Activated T-cell treated with anti-CD3 and anti-CD28 coated beads, Interleukin-2, amount 50 U/mL, for 48 hours (primary cell): ENCODE data around the gene DNTT.
A peak's percentile ranks its signal among the peaks of the same experiment; 100 is the strongest.
"Not testable (repeated sequence)": the region's sequence is repeated elsewhere in the genome, so short reads cannot be mapped to it uniquely, and the experiment has no call there.

Source experiments
- DNase-seq, 2 experiments: peaks; one replicate each; pipeline ENCODE4 v3.0.0-alpha.2; 2020

The DNTT gene

DNA sequence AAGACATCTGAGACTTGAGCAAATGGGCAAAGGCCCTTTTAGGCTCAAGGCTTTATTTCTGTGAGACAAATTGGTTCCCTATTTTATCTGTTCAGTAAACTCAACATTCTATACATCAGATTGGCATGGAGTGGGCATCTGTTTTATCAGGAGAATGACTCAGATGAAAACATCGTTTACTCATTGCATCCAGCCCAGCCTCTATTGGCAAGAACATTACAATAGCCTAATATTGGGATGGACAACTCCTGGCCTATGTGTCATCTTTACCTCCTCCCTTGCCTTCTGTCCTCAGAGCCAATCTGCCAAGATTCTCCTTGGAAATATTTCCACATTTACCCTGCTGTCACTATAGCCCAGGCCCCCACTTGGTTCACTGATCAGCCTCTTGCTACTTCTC lies 27.4 kb upstream of the DNTT start:
- DNase-seq, result no peak

DNA sequence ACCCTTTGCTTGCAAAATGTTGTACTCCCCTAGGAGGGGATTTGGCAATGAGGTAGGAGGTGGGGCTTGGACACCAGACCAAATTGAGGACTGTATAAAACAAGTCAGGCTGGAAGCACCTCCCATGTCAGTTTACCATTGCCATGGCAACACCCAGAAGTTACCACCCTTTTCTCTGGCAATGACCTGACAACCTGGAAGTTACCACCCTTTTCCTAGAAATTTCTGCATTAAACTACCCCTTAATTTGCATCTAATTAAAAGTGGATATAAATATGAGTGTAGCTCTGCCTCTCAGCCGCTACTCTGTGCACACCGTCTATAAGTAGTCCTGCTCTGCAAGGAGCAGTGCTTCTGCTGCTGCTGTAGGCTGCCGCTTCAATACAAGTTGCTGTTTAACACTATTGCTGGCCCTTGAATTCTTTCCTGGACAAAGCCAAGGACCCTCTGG lies 25.0 kb upstream of the DNTT start:
- DNase-seq, result no peak

DNA sequence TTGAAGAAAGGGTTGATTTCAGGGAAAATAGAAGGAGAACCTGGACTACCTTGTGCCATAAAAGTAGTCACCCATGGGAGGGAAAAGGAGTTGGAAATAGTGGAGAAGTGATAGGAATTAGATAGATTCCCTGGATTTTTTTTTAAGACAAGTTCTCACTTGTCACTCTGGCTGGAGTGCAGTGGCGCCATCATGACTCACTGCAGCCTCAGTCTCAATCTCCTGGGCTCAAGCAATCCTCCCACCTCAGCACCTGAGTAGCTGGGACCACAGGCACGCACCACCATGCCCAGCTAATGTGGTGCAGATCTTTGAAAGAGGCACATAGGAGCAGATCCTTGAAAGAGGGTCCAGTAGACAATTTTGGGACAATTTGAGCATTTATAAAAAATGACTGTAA lies 23.4 kb upstream of the DNTT start:
- DNase-seq, result no peak

DNA sequence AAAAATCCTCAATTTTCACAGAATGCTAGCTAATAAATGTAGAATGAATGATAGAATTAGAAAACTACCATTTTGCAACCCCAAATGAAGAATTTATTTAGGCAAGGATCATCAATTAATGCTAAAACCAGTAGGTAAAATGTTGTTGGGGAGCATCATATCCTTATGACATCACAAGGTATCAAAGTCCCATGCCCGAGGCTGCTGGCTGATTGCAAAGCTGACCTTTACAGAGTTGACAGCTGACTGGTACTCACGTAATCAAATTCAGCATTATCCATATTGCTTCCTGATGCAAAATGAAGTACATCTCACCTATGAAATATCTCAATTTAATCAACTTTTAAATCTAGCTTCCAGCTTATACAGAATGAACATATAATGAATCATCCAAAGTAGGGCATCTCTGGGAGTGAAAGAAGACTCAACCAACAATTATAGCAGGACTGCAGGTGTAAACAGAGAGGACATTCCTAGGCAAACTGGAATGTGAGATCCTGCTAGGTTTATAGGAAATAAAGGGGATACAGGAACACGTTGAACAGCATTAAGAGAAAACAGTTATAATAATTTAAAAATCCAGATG lies 22.7 kb upstream of the DNTT start:
- DNase-seq, result no peak

DNA sequence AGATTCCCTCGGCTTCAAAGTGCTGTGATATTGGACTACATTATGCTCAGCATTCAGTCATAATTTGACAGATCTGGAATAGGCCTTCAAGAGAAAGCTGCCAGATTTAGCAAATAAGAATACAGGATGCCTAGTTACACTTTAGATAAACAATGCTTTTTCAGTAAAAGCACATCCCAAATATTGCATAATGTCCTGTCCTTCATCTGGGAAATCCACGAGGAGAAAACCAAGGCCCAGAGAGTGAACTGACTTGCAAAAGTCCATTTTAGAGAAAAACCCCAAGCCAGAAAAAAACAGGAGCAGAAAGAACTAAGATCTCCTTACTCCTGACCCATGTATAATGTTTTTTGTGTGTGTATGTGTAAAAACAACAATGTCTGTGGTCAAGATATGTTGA lies 20.9 kb upstream of the DNTT start:
- DNase-seq, result no peak

DNA sequence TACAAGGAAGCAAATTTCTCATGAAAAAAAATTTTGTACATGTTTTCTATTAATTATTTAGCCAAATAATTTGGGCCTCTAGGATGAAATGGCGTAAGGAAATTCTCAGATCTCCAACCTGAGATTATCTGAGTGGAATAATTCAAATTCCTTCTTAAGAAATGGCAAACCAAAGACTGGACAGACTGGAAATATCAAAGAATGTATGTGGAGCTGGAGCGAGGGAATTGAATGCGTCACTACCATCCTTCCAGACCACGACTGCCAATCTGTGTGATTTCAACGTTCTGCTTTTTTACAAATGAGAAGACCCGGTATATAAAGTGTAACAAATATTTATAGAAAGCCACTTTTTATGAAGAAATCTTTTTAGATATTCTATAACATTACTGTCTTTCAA lies 20.5 kb upstream of the DNTT start:
- DNase-seq, result no peak

DNA sequence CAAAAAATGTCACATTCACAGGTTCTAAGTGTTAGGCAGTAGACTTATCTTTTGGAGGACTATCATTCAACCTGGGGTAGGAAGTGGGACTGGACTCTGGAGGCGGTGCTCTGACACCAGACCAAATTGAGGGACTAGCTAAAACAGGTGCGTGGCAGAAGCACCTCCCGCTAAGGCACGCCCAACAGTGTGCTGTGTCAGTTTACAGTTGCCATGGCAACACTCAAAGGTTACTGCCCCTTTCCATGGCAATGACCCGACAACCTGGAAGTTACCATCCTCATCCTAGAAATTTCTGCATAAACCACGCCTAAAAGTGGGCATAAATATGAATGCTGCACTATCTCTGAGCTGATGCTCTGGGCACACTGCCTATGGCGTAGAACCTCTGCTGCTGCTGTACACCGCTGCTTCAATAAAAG lies 18.9 kb upstream of the DNTT start:
- no peak for DNase-seq

DNA sequence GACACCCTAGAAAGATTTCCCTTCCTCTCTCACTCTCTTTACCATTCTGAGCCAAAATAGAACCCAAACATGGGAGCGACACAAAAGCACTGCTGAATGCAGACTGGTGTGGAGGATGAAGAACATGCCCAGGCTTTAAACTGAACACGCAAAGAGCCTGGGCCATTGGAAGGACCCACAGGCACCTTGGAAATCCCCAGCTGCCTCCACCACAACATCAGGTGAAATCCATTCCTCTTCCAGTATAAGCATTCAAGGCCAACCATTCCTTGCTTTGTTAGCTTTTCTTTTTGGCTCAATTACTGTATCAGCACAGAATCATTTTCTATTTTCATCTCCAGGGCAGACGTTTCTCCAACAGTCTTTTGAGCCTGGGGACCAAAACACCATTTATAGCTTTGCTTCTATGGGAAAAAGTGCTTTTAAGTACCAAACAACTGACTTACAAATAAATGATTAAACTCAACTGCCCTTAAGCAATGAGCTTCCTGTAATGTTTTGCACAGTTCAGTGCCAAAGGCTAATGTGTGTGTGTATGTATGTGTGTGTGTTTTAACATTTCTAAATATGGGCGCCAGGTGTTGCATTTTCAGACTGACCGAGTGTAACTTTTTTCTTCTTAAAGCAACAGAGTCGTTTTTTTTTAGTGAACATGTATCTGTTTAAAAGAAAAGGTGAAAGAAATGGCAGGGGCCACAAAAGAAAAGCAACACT lies 16.7 kb upstream of the DNTT start:
- DNase-seq, result no peak

DNA sequence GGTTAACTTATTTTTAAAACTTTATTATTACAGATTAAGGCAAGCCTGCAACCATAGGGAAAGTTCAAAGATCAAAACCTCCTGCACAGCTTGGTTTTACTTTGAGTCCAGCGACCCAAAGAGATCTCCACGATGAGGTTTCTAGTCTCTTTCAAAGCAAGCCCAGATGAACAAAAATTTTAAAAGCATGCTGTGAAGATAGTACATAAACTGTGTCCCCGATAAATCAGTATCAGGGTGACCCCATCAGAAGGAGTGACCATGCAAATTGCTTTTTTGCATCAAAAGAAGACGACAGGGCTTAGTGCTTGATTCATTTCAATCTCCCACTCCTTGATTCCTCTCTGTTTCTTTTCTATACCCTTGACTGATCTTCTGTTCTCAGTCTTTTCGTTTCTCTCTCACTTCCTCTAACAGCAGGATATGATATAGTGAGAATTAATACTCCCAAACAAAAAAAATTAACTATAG lies 16.0 kb upstream of the DNTT start:
- DNase-seq, result no peak

DNA sequence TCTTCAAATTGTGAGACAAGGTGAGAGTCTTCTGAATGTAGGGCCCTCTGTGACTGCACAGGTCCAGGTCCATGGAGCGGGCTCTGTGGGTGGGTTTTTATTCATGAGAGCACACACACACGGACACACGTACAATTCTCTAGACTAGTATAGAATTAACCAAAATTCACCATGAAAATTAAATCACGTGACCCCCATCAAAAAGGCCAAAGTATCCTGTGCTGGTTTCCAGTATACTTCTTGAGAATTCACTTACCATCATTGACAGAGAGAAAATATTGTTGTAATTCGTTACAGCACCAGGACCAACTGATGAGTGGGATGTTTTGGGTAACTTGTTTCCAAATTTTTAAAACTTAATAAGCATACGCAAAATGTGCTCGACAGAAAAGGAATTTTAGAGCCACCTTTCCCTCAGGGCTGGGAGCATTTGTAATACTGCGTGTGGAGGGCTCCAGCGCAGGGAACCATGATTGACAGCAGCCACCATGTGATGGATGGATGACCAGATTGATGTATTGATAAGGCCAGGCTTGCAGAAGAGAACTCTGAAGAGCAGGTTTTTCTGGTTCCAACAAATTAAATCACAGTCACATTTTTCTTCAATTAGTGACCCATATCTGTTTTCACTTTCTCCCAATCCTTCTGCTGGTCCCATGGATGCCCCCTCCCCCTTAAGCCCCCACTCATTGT lies 14.9 kb upstream of the DNTT start:
- DNase-seq, result no peak

DNA sequence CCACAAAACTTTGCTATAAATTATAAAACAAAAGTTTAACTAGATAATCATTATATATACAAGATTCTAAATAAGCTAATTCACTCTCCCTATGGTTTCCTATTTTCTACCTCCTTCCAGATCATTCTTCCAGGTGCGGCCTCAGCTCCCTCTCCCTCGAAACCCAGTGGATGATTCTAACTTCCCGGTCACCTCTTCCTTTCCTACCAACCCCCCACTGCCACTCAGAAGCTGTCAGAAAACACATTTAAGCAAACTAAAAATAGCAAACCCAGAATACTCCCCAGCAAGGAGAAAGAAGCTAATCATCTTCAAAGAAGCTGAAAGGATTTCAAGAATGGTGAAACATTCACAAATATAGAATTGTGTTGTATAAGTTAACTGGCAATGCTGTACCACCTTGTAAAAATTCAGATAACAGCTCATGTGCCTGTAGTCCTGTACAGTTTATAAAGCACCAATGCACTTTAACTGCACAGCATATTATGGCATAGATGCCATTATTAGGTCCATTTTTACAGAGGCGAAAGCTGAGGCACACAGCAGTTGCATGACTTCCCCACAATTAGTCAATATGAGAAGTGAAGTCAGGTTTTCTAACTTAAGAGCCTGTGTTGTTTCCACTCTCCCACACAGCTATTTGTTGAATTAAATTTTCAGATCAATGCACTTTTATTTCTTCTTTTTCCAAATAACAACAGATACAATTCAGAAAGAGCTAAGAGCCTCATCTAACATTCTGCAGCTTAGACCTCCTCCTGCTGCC lies 13.7 kb upstream of the DNTT start:
- DNase-seq, result no peak

DNA sequence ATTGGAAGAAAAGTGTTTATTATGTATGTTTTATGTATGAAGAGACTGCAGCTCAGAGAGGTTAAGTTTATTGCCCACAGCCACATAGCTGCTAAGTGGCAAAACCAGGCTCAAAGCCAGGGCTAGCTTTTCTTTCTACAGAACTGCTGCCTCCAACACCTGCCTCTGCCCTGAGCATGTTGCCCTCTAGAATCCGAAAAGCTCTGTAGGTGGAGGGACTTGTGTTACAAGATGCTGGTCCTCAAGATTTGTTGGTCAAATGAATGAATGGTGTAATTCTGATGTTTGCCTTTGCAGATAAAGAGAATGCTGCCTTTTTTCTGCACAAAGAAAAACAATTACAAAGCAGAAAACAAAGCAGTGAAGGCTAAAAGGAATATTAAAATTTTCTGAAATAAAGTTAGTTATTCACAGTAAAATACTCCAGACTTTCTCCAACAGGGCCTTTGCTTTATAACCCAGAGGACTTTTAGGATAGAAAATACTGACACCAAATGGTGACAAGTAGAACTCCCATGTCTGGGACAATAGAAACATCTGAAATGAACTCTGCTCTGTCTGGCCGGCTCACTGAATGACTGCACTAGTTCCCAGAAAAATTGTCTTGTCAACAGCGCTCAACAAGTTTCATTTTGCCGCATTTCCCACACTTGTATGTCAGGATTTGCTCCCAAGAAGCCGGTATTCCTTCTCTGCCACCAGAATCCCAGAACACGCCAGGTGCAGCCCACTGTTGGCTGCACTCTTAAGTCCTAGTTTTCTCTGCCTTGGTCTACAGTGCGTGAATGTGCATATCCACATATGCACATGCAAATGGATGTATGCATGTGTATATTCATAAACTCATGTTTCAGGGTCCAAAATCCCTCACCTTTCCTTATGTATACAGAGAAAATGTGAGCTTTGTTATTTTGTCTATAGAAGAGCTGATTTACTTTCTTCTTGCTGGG lies 11.0 kb upstream of the DNTT start:
- no peak for DNase-seq

DNA sequence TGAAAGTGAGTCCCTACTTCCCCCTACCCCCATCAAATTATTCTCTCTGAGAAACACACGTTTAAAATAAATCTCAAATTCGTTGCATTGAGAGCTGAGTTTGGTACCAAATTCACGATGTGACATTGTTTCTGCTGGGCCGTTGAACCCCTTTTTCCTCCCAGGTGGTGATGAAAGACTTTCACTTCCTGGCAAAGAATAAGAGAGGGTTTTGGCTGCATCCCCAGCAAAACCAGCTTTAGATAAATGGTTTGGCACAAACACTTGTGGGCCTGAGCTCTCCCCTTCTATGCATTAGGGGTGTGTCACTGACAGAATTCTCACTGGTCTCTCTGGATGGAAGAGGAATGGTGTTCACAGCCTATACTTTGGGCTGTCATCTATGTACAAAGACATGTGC lies 8.8 kb upstream of the DNTT start:
- DNase-seq, result no peak

DNA sequence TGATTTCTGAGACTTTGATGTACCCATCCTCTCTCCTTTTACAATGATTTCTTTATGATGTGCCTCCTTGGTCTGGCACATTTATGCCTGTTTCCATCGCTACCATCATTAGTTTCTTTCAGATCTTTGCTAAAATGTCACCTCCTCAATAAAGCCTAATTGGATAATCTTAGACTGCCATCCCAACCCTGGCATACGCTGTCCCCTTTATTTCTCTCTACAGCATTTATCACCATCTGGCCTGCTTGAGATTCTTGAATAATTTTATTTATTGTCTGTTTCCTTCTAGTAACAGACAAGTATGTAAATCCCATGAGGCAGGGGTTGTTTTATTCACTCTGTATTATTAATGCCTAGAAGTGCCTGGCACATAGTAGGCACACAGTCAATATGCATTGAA lies 6.7 kb upstream of the DNTT start:
- no peak for DNase-seq

DNA sequence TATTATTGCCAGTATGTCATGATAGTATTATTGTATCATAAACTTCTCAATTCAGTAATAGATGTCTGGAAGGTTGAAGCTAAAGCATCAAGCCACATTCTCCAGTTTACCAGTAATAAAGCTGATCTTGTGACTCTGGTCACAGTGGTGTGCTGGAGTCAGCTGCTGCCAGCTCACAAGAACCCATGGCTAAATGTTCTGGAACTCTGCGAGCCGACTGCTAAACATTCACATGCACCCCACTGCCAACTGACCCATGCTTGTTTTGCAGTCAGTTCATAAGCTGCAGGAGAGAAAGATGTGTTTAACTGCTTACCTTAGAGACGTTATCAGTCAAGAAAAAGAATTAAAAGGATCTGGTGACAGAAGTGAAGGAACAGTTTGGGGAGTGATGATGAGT lies 5.9 kb upstream of the DNTT start:
- DNase-seq, result no peak

DNA sequence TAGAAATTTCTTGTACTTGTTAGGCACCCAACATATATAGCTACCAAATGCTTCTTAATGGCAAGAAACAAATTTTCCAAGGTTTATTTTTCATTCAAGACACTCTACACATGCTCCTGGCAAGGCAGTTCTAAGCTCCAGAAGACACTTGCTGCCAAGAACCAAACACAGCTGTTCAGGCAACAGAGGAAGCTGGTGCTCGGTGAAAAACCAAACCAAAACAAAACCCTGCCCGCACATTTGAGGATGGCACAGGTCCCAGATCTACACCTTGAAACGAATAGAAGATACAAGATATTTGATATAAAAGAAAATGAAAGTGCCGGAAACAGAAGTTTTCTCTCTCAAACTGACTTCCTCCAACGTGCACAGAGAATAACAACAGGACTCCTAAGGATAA lies 4.9 kb upstream of the DNTT start:
- DNase-seq, result peak in 1 of 2 experiments; percentile 21

DNA sequence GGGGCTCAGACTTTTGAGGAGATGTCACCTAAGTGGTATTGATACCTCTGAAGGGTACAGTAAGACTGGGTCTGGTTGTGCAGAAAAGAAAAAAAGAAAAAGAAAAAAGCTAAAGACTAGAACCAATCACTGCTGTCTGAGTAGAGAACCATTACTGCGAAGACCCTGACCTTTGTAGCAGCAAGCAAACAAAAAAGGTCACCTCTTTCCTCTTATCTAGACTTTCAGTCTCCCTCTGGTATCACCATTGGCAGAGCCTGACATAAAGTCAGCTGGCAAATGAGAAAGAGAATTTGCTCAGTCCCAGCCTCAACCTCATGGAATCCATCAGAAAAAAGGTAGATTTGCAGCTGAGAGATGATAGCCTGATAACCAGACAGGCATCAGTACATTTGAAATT lies 2.6 kb upstream of the DNTT start:
- DNase-seq, result no peak

DNA sequence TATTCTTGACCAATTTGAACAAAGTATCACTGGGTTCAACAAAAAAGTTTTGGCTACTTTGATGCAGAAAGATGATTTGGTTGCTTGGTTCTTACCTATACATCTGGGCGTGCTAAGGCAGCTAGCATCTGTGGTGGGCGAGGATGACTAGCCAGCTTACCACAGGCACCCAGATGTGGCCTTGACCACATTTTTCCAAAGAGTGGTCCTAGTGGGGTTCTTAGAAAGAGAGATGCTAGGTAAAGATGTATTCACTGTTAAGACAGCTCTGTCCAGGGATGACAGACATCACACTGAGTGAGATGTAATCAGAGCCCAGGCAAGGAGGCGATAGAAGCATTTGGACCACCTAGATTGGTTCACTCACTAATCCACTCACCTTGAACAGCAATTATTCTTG lies 785 bp downstream of the DNTT start:
- DNase-seq, result peak in 1 of 2 experiments; percentile 27

DNA sequence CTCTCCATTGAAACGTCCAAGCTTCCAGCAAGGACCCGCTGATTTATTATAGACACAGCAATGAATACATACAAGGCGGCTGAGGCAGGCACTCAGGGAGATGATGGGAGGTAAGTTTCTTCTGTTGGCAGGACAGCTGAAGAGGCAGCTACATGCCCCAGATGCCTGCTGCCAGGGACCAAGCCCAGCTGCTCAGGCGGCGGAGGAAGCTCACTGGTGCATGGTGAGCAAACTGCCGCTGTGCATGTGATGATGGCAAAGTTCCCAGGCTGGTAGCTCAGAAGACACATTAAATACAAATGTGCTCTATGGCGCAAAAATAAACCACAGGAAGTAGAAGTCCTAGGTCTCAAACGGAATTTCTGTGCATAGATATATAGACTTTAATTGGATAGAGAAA lies 2.3 kb downstream of the DNTT start:
- DNase-seq, result peak in 1 of 2 experiments; percentile 25

DNA sequence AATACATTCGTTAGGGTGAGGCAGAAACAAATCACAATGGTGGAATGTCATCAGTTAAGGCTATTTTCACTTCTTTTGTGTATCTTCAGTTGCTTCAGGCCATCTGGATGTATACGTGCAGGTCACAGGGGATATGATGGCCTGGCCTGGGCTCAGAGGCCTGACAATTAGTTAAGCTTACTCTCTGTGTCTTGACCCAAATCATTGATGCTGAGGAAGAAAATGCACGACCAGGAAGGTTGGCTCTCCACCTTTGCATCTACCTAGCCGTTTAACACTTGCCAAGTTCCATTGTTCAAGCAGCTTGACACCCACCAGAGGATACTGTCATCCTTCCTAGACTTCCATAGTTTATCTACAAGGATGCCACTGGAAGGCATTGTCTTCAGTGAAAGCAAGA lies 4.6 kb downstream of the DNTT start:
- not testable (repeated sequence) for DNase-seq

DNA sequence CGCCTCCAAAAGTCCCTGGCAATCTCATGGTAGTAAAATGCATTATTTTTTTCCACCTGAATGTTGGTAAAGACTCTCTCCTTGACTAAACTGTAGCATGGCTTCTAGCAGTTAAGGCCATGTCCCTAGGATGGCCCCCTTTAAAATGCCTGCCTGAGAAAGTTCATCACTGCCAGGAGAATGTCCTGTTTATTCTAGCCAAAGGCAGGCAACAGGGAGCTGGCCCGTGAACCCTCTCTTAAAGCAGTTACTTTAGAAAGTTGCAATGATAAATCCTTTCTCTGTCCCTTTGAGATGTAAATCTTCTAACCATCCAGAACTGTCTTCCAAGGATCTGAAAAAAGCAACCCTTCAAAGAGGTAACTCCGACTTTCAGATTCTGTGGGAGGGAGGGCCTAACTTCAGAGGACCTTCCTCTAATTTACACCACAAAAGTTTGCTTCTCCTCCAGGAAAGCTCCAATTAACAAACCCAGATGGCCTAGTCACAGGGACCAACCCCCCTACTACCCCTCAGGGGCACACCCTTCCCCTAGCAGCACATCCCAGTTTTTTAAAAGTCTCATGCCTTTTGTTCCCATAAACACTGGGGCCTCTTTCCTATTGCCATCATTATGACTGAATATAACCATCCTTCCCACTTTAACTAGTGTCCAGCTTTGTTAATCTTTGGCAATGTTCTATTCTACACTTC lies 5.5 kb downstream of the DNTT start:
- no peak for DNase-seq

DNA sequence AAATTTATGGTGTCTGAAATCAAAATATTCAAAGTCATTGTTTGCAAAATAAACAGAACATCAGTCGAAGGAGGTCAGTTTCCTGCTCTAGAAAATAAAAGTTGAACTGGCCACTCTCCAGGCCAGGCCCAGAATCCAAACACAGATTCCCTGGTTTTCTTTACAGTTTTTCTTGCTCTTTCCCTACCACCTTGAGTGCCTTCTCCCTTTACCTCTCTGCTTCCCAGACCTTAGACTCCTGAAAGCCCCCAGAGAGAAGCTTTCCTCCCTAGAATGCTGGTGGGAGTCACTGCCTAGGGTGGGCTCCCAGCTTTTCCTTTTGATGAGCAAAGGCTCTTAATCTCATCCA lies 6.1 kb downstream of the DNTT start:
- DNase-seq, result no peak
